Osteoblast (primary cell): ENCODE results near the gene NQO2. TPM values are rescaled to one million over a fixed set of nuclear protein-coding genes. Genes with fewer than 3 reads are reported as not detected.
A peak's percentile ranks its signal among the peaks of the same experiment; 100 is the strongest.
"Not testable (repeated sequence)": the region's sequence is repeated elsewhere in the genome, so short reads cannot be mapped to it uniquely, and the experiment has no call there.

Experiments used
- DNase-seq: peaks from one replicate; pipeline ENCODE4 v3.0.0; 2011; ENCODE audit warnings: low spot score, mixed read lengths; ENCODE audit not compliant: insufficient read length; ENCODE audit errors: missing footprints
- H2AFZ ChIP-seq: 2 replicates; pipeline ENCODE4 v1.6.0; 2011; ENCODE audit warnings: mild to moderate bottlenecking, low read length
- H3K27ac ChIP-seq: 2 replicates; pipeline ENCODE4 v1.5.1; 2011; ENCODE audit warnings: mild to moderate bottlenecking, low read depth, low read length, moderate library complexity
- H3K27me3 ChIP-seq: 2 replicates; pipeline ENCODE4 v1.6.0; 2012; ENCODE audit warnings: mild to moderate bottlenecking, control low read depth, inconsistent platforms, low read length, moderate library complexity; ENCODE audit not compliant: insufficient read depth
- H3K36me3 ChIP-seq: 2 replicates; pipeline ENCODE4 v1.5.1; 2011; ENCODE audit warnings: mild to moderate bottlenecking, low read length, control low read depth, moderate library complexity; ENCODE audit not compliant: insufficient read depth
- H3K4me1 ChIP-seq: 2 replicates; pipeline ENCODE4 v1.5.1; 2011; ENCODE audit warnings: mild to moderate bottlenecking, low read length, control low read depth, moderate library complexity; ENCODE audit not compliant: insufficient read depth
- H3K4me2 ChIP-seq: 2 replicates; pipeline ENCODE4 v1.6.0; 2011; ENCODE audit warnings: mild to moderate bottlenecking, low read length; ENCODE audit not compliant: insufficient read depth
- H3K4me3 ChIP-seq: fragments of 200-600 bp; sonication (generic); 3 replicates; pipeline ENCODE4 v1.5.1; 2012; ENCODE audit warnings: mild to moderate bottlenecking, low read length, inconsistent platforms; ENCODE audit not compliant: insufficient read depth
- H3K79me2 ChIP-seq: 2 replicates; pipeline ENCODE4 v1.6.0; 2012; ENCODE audit warnings: mild to moderate bottlenecking, low read length, control low read depth, inconsistent platforms; ENCODE audit not compliant: insufficient read depth
- H3K9me3 ChIP-seq: 2 replicates; pipeline ENCODE4 v1.5.1; 2011; ENCODE audit warnings: low read depth, low read length, control low read depth
- H4K20me1 ChIP-seq: 2 replicates; pipeline ENCODE4 v1.6.0; 2012; ENCODE audit warnings: mild to moderate bottlenecking, low read length, control low read depth; ENCODE audit not compliant: insufficient read depth
- CTCF ChIP-seq: IDR thresholded peaks from 2 replicates; pipeline ENCODE4 v1.5.1; 2011; ENCODE audit warnings: mild to moderate bottlenecking, low read depth, low read length, moderate library complexity; ENCODE audit errors: extremely low read depth
- total RNA-seq: library from RNA; depleted of rRNA; stranded (reverse); fragments of >200 nt; gene quantifications from 2 replicates; pipeline ENCODE4 v1.2.3, GENCODE V29; 2012

Gene NQO2
- total RNA-seq, 1 donor: 45.2 TPM

GRCh38 chr6:2992330-2992979 is 7.2 kb upstream of the NQO2 start:
- Histone ChIP-seq H2AFZ (no peak overlapping the region), H3K4me3 (no peak overlapping the region), H3K9me3 (no peaks in the 10 kb centered on the region), H3K79me2 (no peaks in the 10 kb centered on the region), H3K4me1 (peaks cover 9% of the 10 kb centered on the region), H3K27me3 (no peaks in the 10 kb centered on the region), H3K27ac (no peak overlapping the region), H4K20me1 (no peaks in the 10 kb centered on the region), H3K4me2 (no peak overlapping the region), H3K36me3 (no peaks in the 10 kb centered on the region)
- no peak for TF ChIP-seq CTCF
- peak; percentile 45 for DNase-seq

GRCh38 chr6:2993755-2994317 is 5.9 kb upstream of the NQO2 start:
- TF ChIP-seq CTCF: no peak
- no peaks in the 10 kb centered on the region for H3K9me3 ChIP-seq
- H3K36me3 ChIP-seq: no peaks in the 10 kb centered on the region
- no peak overlapping the region for H2AFZ ChIP-seq
- H4K20me1 ChIP-seq: no peaks in the 10 kb centered on the region
- H3K4me2 ChIP-seq: no peak overlapping the region
- H3K27me3 ChIP-seq: no peaks in the 10 kb centered on the region
- no peak overlapping the region for H3K4me3 ChIP-seq
- no peaks in the 10 kb centered on the region for H3K79me2 ChIP-seq
- no peak overlapping the region for H3K27ac ChIP-seq
- peaks cover 4% of the 10 kb centered on the region for H3K4me1 ChIP-seq
- DNase-seq: no peak

- DNase-seq, H3K79me2 ChIP-seq, H4K20me1 ChIP-seq, H3K9me3 ChIP-seq, H3K36me3 ChIP-seq, H3K27me3 ChIP-seq: not testable (repeated sequence)
- peak overlapping the region; percentile 30 for H2AFZ ChIP-seq
- peak overlapping the region; percentile 96 for H3K4me2 ChIP-seq
- H3K27ac ChIP-seq: peak overlapping the region; percentile 74
- H3K4me1 ChIP-seq: peaks cover 13% of the 10 kb centered on the region
- TF ChIP-seq CTCF: peak; percentile 46
- peak overlapping the region; percentile 94 for H3K4me3 ChIP-seq
Measured at GRCh38 chr6:2998249-2998997, 1.3 kb upstream of the NQO2 start.

- no peaks in the 10 kb centered on the region for H3K27me3 ChIP-seq
- H3K9me3 ChIP-seq: no peaks in the 10 kb centered on the region
- H3K79me2 ChIP-seq: no peaks in the 10 kb centered on the region
- H4K20me1 ChIP-seq: no peaks in the 10 kb centered on the region
- H2AFZ ChIP-seq: peak overlapping the region; percentile 94
- H3K27ac ChIP-seq: peak overlapping the region; percentile 74
- TF ChIP-seq CTCF: no peak
- no peaks in the 10 kb centered on the region for H3K36me3 ChIP-seq
- peaks cover 13% of the 10 kb centered on the region for H3K4me1 ChIP-seq
- DNase-seq: peak; percentile 91
- peak overlapping the region; percentile 96 for H3K4me2 ChIP-seq
- peak overlapping the region; percentile 94 for H3K4me3 ChIP-seq
Measured at GRCh38 chr6:2998998-2999617, 586 bp upstream of the NQO2 start.
